SW 1271 (cell line): Measurements from ENCODE around the gene AP1M2.
"Not testable (repeated sequence)": the region's sequence is repeated elsewhere in the genome, so short reads cannot be mapped to it uniquely, and the experiment has no call there.

ENCODE experiments used
- DNase-seq, 2 experiments: peaks; one replicate each; lab custom pipeline; 2025; lab: John Stamatoyannopoulos, UW

The AP1M2 gene

GRCh38 chr19:10538204-10538983 is 48.7 kb downstream of the AP1M2 start:
- DNase-seq = no peak

- DNase-seq = no peak
Measured at GRCh38 chr19:10537668-10538067, 49.4 kb downstream of the AP1M2 start.

- DNase-seq = no peak
Measured at GRCh38 chr19:10535613-10536012, 51.5 kb downstream of the AP1M2 start.

GRCh38 chr19:10533646-10534386 is 53.3 kb downstream of the AP1M2 start:
- DNase-seq = no peak

GRCh38 chr19:10532457-10532856 is 54.7 kb downstream of the AP1M2 start:
- no peak for DNase-seq

- DNase-seq = not testable (repeated sequence)
Measured at GRCh38 chr19:10526887-10527286, 60.2 kb downstream of the AP1M2 start.

- no peak for DNase-seq
Measured at GRCh38 chr19:10525636-10526035, 61.5 kb downstream of the AP1M2 start.

- DNase-seq = no peak
Measured at GRCh38 chr19:10523135-10523636, 63.9 kb downstream of the AP1M2 start.
